ENCODE results near the gene FAM170B. TPM values are rescaled to one million over a fixed set of nuclear protein-coding genes. Genes with fewer than 3 reads are reported as not detected.

Gene FAM170B
- polyA plus RNA-seq (ENCODE audit: insufficient read length in 3 of 3) = not detected

GRCh38 chr10:49133706-49134248, at the start of gene FAM170B:
Gene FAM170B, minus strand, starts transcription at chr10:49134021. Its CDS starts 103 bp downstream, at chr10:49133918.
- DNase-seq (ENCODE audit: low read depth in 3 of 3, low spot score in 2 of 3) = no peak

DNA sequence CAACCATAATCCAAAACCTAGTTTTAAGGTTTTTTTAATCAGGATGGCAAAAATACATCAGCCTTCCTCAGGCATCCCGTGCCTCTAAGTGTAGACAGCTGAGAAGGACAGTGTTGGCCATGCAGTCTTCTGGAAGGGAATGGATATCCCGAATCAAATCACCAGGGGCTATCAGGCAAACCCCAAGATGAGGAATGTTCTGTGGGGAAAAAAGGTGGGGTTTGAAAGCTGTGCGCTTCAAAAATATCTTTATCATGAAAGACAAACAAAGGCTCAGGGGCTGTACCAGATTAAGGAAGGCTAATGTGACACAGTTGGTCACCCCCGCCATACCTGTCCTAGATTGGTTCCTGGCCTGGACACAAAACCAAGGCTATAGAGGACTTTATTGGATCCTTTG, 49.0 kb upstream of the FAM170B start:
- DNase-seq (ENCODE audit: low read depth in 3 of 3, low spot score in 2 of 3) = no peak

DNA sequence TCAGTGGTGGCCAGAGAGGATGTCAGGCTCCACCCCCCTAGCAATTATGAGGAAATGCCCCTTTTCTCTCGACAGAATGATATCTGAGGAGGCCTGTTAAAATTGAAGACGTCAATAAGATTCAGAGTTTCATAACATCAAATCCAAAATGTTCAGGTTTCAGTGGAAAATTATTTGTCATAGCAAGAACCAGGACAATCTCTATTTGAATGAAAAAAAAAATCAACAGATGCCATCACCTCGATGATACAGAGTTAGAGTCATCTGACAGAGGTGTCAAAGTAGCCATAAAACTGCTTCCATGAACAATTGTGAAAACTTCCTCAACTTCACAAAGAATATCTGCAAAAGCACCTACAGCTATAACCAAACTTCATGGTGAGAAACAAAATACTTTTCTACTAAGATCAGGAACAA, 46.6 kb upstream of the FAM170B start:
- DNase-seq (ENCODE audit: low read depth in 3 of 3, low spot score in 2 of 3) = no peak

- no peak for DNase-seq (ENCODE audit: low read depth in 3 of 3, low spot score in 2 of 3)
These were observed 46.0 kb upstream of the FAM170B start for GRCh38 chr10:49179699-49180443.

GRCh38 chr10:49178489-49179471, 45.0 kb upstream of the FAM170B start:
- no peak for DNase-seq (ENCODE audit: low read depth in 3 of 3, low spot score in 2 of 3)

GRCh38 chr10:49177391-49178355, 43.9 kb upstream of the FAM170B start:
- no peak for DNase-seq (ENCODE audit: low read depth in 3 of 3, low spot score in 2 of 3)

- no peak for DNase-seq (ENCODE audit: low read depth in 3 of 3, low spot score in 2 of 3)
These were observed 42.8 kb upstream of the FAM170B start for GRCh38 chr10:49176310-49177268.

- no peak for DNase-seq (ENCODE audit: low read depth in 3 of 3, low spot score in 2 of 3)
These were observed 41.9 kb upstream of the FAM170B start for GRCh38 chr10:49175587-49176309.

DNA sequence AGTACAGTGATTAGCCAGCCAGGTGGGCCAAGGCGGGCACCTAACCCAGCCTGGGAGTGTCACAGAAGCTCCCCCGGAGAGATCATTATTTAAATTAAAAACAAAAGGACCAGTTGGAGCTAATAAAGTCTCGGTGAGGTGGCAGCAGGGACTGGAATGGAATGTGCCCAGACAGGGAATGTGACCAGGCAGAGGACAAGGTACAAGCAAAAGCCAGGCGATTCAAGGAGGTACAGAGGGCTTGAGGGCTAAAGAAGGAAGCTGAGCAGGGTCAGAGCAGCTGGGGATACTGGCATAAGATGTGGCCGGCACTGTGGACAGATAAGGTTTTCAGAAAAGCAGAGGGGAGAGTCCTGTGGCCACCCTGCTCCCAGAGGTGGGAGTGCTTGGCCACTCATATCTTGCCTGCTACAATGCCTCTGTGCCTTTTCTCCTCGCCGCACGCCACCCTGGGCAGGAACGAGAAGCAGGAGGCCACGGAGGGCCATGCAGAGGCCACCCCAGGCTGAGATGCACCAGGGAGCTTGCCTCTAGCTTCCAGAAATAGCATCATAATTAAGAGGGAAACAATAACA, 41.2 kb upstream of the FAM170B start:
- no peak for DNase-seq (ENCODE audit: low read depth in 3 of 3, low spot score in 2 of 3)

DNA sequence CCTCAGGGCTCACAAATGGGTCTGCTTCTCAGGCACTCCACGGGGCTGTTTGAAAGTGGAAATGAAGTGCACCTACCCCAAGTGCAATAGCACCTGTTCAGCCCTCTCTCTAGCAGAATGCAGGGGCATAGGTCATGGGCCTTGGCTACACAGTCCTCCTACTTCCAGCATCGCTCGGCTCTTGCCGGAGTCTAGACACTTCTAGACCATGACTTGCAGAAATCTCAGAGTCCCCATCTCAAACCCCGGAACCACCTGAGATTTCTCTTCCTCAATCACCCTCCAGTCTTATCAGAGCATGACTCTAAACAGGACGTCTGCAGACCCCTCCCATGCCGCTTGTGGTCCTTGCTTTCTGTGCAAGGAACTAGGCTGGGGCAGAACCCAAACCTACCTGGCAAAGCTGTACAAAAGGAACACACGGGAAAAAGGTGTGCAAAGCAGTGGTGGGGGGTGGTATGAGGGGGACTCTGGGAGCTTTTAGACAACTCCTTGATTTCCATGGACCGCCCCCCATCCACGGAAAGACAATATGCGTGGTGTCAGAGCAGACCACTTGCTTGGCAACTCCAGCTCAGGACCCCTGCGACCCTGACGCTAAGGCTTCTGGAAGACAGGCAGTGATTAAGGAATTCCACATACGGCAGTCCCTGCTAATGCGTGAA, 40.6 kb upstream of the FAM170B start:
- no peak for DNase-seq (ENCODE audit: low read depth in 3 of 3, low spot score in 2 of 3)

DNA sequence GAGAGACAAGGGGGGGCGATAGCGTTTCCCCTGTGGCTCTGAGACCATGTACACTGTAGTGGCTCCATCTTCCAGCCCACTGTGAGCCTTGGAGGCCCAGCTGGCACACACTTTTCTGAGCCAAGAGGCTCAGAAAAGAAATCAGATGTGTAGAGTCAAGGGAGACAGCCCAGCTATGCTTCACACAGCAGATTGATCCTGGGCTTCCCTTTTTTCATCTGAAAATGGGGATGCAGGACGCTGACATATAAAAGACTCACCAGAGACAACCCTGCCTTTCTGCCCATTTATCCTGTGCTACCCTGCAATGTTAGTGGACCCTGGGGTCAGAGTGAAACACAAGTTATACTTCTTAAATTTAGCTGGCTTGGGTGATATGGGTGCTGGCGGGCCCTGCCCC, 40.0 kb upstream of the FAM170B start:
- DNase-seq (ENCODE audit: low read depth in 3 of 3, low spot score in 2 of 3) = no peak

- DNase-seq (ENCODE audit: low read depth in 3 of 3, low spot score in 2 of 3) = no peak
These were observed 39.5 kb upstream of the FAM170B start for GRCh38 chr10:49173201-49173772.

GRCh38 chr10:49172777-49173132, 38.9 kb upstream of the FAM170B start:
- DNase-seq (ENCODE audit: low read depth in 3 of 3, low spot score in 2 of 3) = no peak

- DNase-seq (ENCODE audit: low read depth in 3 of 3, low spot score in 2 of 3) = no peak
These were observed 38.4 kb upstream of the FAM170B start for GRCh38 chr10:49172061-49172776.

DNA sequence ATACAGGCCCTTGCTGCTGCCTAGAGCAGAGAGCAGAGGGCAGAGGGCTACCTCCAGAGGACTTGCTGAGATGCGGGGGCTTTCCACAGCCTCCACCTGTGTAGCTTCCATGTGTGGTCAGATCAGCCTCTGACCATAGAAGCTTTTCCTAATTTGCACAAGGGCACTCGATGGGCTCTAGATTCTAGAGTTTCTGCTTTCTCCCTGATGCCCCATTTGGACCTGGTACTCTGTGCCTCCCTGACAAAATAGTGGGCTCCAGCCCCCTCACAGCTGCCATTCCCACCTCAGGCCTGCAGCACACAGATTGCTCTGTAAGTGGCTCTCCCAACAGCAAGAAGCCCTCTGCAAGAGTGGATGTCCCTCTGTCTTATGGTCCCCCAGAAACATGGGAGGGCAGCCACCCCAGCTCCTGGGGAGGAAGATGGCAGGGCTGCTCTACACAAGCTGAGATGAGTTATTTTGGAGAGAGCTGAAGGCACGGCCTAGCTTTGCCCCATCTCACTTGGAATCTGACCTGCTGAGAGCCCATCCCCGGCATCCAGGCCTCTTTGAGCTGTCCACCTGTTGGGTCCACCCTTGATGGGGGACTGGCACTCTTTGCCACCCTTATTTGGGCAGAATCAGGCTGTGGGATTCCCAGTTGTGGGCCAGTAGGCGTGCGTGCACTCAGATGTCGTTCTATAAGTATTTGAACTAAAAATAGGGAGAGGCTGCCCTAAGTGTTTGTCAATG, 37.7 kb upstream of the FAM170B start:
- DNase-seq (ENCODE audit: low read depth in 3 of 3, low spot score in 2 of 3) = no peak
